HG03457 (cell line): ENCODE measurements around the gene ETF1.

Source experiments
- ATAC-seq: cut with Tn5 transposase; IDR thresholded peaks from one replicate; pipeline ENCODE4 v1.9.1; 2021; ENCODE audit warnings: moderate number of reproducible peaks; ENCODE audit not compliant: unreplicated experiment

Gene ETF1

DNA sequence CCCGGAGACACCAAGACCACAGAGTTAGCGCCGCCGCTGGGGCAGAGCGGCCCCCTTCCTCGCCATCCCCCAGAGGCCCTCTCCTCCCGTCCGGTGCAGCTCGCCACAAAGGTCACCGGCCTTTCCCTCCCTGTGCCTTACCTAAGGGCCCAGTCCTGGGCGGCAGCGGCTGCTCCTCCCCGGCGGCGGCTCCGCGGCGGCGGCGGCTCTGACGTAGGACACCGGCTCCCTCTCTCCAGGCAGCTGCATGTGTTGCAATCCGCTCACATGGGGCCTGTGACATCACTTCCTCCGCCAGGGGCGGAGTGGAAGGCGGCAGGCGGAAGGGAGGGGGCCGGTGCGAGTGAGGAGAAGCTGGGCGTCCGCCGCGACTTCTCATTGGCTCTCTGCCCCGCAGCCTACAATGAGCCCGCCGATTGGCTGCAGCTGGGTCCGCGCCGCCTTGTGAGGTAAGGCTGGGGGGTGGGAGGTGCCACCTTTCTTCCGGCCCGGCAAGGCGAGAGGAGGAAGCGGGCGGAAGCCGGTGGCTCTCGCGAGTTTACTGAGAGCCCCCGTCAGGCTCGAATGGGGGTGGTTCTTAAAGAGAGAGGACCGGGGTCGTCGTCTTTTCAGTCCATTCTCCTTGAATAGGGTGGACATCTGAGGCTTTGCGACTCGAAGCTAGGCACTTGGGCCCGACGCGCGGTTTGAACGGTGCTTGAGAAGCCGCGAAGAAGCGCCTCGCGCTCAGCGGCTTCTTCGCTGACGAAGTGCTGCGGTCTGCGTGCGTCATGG, at the start of gene ETF1:
Gene ETF1, minus strand, starts transcription at position 281 of the 774 bp plus-strand sequence. CDS start 318 bp downstream, outside the sequence.
- peak; percentile 78 for ATAC-seq

- ATAC-seq: no peak
These were observed 45.2 kb upstream of the ETF1 start for GRCh38 chr5:138588013-138588788.

GRCh38 chr5:138585157-138585556, 42.1 kb upstream of the ETF1 start:
- no peak for ATAC-seq

DNA sequence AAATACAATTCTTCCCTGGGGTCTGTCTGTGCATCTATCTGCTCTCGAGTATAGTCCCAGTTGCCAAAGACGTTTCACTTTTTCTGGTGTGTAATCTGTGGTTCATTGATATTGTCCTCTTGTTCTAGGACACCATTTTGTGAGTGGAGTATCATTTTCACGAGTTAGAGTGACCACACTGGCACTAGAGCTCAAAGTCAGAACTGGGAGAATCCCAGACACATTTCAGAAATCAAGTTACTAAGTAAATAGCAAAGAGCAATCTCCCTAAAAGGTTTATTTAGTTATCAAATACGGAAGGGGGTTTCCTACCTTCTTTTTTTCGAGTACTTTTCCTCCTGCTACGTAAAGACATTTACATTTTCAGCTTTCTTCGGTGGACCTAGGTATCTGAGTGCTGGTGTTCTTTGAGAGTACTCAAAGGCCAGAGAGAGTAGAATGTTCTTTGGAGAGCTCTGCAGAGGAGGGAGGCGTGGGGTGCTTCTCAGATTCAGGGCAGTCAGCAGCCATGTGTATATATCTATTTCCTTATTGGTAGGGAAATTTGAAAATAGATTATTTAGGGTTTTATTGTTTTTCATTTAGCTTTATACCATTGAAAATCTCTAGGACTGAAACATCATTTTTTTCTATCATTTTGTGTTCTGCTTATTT, 41.1 kb upstream of the ETF1 start:
- no peak for ATAC-seq

DNA sequence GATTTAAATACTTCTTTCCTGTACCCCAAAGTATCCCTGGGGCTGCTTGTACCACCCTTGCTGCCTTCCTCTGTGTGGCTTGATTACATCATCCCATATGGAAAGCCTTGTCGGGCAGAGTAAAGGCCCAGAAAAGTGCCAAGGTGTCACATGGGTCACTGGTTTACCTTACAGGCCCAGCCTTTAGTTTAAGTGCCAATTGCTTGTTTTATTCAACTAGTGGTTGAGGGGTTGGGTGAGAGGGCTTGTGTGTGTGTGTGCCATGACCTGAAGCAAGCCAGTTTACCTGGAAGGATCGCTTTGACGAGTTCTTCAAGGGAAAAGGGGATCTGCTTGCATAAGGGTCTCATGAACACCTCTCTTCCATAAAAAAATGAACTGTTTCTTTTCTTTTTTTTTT, 39.9 kb upstream of the ETF1 start:
- ATAC-seq: no peak

DNA sequence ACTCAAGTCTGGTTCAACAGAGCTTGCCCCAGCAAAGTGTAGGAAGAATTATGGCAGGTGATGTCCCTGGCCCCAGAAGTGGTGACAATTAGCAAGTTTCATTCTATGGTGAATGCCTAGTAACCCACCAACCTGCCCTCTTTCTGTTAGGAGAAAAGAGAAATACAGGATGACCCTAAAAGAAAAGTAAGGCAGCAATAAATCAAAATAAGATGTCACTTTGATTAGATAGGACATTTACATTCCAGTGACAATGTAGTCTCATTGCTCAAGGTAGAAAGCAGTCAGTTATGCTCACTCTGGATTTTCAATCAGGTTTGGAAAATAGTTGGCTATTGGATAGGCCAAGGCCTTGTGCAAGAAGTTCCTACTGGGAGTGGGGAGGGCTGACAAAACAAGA, 37.7 kb upstream of the ETF1 start:
- ATAC-seq: no peak

DNA sequence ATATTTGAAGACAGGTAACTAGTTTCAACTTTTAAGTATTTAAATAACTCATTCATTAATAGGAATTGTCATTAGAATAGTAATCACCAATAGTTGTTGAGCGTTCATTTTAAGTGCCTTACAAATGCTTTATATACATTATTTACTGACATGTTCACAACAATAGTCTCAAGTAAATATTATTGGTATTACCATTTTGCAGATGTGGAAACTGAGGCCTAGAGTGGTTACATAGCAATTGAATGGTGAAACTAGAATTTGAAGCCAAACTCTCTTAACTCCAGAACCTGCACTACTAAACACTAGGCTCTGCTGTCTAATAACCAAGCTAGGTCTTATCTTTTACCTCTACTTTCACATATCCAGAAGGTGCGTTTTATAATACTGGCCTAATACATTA, 37.0 kb upstream of the ETF1 start:
- ATAC-seq: no peak

GRCh38 chr5:138579517-138579863, 36.5 kb upstream of the ETF1 start:
- no peak for ATAC-seq

DNA sequence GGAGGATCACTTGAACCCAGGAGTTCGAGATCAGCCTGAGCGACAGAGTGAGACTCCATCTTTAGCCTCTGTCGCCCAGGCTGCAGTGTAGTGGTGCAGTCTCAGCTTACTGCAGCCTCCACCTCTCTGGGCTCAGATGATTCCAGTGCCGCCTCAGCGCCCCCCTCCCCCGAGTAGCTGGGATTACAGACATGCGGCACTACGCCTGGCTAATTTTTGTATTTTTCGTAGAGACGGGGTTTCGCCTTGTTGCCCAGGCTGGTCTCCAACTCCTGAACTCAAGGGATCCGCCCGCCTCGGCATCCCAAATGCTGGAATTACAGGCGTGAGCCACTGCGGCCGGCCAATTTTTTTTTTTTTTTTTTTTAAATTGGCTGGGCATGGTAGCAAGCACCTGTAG, 34.4 kb upstream of the ETF1 start:
- no peak for ATAC-seq

- peak; percentile 75 for ATAC-seq
These were observed 32.4 kb upstream of the ETF1 start, which contains the start of gene HSPA9 for GRCh38 chr5:138575194-138576015. TSS of gene HSPA9 (minus strand) at chr5:138575401. CDS start at chr5:138575318, 83 bp downstream.

DNA sequence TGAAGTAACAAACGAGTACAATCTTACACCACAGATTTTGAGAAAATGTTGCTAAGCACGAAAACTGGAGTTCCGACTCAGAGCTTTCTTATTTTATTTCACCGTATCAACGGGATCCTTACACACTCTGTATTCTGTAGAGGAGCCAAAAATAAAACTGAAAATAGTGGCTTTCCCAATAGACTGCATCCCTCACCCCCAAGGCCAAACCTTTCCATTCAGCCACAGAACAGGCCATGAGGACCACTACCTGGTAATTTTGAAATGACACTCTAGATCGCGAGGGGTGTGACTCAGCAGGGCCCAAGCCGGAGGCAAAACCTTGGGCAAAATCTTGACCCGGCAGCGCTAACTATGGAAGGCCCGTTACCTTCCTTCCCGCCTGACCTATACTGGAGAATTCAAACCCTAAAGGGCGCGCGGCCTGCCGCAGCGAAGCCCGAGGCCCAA, 31.7 kb upstream of the ETF1 start:
- ATAC-seq: no peak

DNA sequence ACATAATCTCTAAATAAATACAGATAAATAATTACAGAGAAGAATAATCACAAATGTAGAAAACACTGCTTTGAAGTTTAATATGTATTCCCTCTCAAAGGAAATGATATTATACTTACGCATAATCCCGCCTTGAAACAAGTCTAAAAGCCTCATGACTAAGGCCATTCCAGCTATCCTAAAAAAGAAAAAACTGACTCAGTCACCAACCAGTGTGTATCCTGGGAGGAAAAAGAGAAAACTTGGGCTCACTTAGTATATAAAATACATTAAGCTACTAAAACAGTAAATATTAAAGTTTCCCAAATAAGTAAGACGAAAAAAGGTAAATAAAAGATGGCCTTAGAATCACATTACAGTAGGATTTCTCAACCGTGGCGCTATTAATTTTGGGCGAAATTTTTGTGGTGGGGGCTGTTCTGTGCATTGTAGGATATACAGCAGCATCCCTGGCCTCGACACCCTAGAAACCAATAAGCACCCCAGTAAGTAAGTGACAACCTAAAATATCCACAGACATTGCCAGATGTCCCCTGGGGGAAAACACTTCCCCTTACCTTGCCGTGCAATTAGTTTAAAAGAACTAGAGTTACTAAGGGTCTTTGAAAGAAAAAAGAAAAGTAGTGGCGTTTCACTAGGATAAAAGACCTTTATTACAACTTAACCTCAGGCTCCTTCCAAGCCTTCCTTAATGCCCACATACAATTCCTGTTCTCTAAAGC, 31.1 kb upstream of the ETF1 start:
- no peak for ATAC-seq

- ATAC-seq: no peak
These were observed 30.2 kb upstream of the ETF1 start for GRCh38 chr5:138573223-138573622.

DNA sequence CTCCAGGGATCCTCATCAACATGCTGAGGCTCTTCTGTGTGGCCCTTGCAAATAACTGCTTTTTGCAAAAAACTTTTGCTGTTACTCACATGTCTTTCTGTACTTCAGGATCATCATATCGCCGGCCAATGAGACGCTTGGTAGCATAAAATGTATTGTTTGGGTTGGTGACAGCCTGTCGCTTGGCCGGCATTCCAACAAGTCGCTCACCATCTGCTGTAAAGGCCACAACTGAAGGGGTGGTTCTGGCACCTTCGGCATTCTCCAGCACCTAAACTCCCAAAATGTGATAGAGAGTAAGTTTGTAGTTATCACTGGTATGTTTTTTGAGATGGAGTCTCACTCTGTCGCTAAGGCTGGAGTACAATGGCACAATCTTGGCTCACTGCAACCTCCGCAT, 27.8 kb upstream of the ETF1 start:
- no peak for ATAC-seq

- no peak for ATAC-seq
These were observed 26.7 kb upstream of the ETF1 start for GRCh38 chr5:138569782-138570181.

DNA sequence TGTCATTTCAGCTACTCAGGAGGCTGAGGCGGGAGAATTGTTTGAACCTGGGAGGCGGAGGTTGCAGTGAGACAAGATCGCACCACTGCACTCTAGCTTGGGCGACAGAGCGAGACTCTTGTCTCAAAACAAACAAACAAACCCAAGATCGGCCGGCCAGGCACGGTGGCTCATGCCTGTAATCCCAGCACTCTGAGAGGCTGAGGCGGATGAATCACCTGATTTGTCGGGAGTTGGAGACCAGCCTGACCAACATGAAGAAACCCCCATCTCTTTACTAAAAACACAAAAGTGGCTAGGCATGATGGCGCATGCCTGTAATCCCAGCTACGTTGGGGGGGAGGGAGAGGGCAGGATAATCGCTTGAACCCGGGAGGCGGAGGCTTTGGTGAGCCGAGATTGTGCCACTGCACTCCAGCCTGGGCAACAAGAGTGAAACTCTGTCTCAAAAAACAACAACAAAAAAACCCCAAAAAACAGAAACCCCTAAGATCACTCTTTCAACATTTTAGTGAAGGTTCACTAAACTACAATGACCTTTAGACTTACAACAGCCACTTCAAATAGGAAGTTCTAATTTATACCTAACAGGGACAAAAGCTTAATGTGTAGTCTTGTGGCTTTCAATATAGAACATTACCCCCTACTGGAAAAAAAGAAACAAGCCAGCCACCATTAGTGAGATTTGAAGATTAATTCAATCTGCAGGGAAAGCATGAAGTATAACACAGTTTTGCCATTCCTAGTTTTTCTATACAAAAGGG, 25.2 kb upstream of the ETF1 start:
- no peak for ATAC-seq

- no peak for ATAC-seq
These were observed 23.8 kb upstream of the ETF1 start for GRCh38 chr5:138566792-138567191.

GRCh38 chr5:138565100-138565821, 22.2 kb upstream of the ETF1 start:
- ATAC-seq: no peak

DNA sequence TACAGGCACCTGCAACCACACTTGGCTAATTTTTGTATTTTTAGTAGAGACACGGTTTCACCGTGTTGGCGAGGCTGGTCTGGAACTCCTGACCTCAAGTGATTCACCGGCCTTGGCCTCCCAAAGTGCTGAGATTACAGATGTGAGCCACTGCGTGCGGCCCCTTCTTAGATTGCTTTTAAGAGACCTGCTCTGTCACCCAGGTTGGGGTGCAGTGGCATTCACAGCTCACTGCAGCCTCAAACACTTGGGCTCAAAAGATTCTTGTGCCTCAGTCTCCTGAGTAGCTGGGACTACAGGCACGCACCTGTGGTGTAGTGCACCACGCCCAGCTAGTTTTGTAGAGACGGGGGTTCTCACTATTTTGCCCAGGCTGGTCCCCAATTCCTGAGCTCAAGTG, 21.2 kb upstream of the ETF1 start:
- ATAC-seq: no peak
